SU-DHL-6 (cell line): ENCODE results near the gene WDR64.

Experiments used
- CTCF ChIP-seq: fragments of 200-600 bp; sonication (generic); IDR thresholded peaks from one replicate; pipeline ENCODE4 v1.5.1; 2017; ENCODE audit warnings: antibody characterized with exemption, mild to moderate bottlenecking, low read length, moderate library complexity; ENCODE audit not compliant: insufficient read depth, poor library complexity, severe bottlenecking
- EZH2phosphoT487 ChIP-seq: fragments of 200-600 bp; sonication (generic), shearing (Covaris generic); conservative IDR thresholded peaks from 2 replicates; pipeline ENCODE4 v1.6.1; 2018; ENCODE audit warnings: mild to moderate bottlenecking, antibody characterized with exemption, low read length, moderate library complexity, mixed read lengths

GRCh38 chr1:241717975-241718374, 65.9 kb downstream of the WDR64 start:
- TF ChIP-seq CTCF (no peak), EZH2phosphoT487 (no peak)
